ENCODE data around the gene RAD9A.

RAD9A gene

GRCh38 chr11:67375320-67376055, 16.3 kb upstream of the RAD9A start:
- no peak for DNase-seq

GRCh38 chr11:67376063-67376820, 15.5 kb upstream of the RAD9A start:
- DNase-seq, result no peak

GRCh38 chr11:67376873-67377808, 14.6 kb upstream of the RAD9A start:
- DNase-seq, result no peak

- no peak for DNase-seq
Observed at GRCh38 chr11:67378544-67378943, 13.2 kb upstream of the RAD9A start.

GRCh38 chr11:67379061-67380058, 12.4 kb upstream of the RAD9A start:
- DNase-seq, result no peak

- no peak for DNase-seq
Observed at GRCh38 chr11:67381244-67381972, 10.4 kb upstream of the RAD9A start.

GRCh38 chr11:67382276-67383136, 9.3 kb upstream of the RAD9A start:
- peak; percentile 90 for DNase-seq

- no peak for DNase-seq
Observed at GRCh38 chr11:67384851-67385366, 6.9 kb upstream of the RAD9A start.

- no peak for DNase-seq
Observed at GRCh38 chr11:67387069-67387468, 4.7 kb upstream of the RAD9A start.

GRCh38 chr11:67387518-67387917, 4.3 kb upstream of the RAD9A start:
- no peak for DNase-seq

- DNase-seq, result peak; percentile 74
Observed at GRCh38 chr11:67389477-67389876, 2.3 kb upstream of the RAD9A start.

GRCh38 chr11:67390947-67391303, 861 bp upstream of the RAD9A start:
- DNase-seq, result no peak

- no peak for DNase-seq
Observed at GRCh38 chr11:67392183-67392715, 463 bp downstream of the RAD9A start.

- no peak for DNase-seq
Observed at GRCh38 chr11:67393437-67393836, 1.7 kb downstream of the RAD9A start.

- DNase-seq, result no peak
Observed at GRCh38 chr11:67393990-67394389, 2.2 kb downstream of the RAD9A start.

GRCh38 chr11:67395555-67396258, 3.9 kb downstream of the RAD9A start:
- no peak for DNase-seq

GRCh38 chr11:67396259-67396581, 4.4 kb downstream of the RAD9A start:
- no peak for DNase-seq

GRCh38 chr11:67396587-67397389, 5.0 kb downstream of the RAD9A start:
- DNase-seq, result no peak
